Left renal pelvis (tissue), 4 donors: ENCODE data around the gene TMCC2. TPM values are rescaled to one million over a fixed set of nuclear protein-coding genes. Genes with fewer than 3 reads are reported as not detected.

ENCODE experiments used
- DNase-seq, 4 donors: peaks; one replicate each; pipeline ENCODE4 v3.0.0-alpha.2; 2013; ENCODE audit warnings: low read depth in 4 of 4, low spot score in 3 of 4
- polyA plus RNA-seq, 4 donors: library from polyadenylated mRNA; unstranded; fragments of 120-200 nt; gene quantifications; one replicate each; pipeline ENCODE4 v1.2.1, GENCODE V29; 2013; ENCODE audit not compliant: insufficient read length in 4 of 4

The TMCC2 gene
- polyA plus RNA-seq, 4 donors: 6.3 to 18.4 (median 7.3) TPM

GRCh38 chr1:205298191-205298994, 70.6 kb downstream of the TMCC2 start:
- peak in 3 of 4 donors; percentile 66 to 84 (median 80) for DNase-seq

- DNase-seq: no peak
These were observed 72.4 kb downstream of the TMCC2 start for GRCh38 chr1:205300149-205300548.

GRCh38 chr1:205301205-205301821, 73.6 kb downstream of the TMCC2 start:
- DNase-seq: peak; percentile 80 to 86 (median 84)

- no peak for DNase-seq
These were observed 74.3 kb downstream of the TMCC2 start for GRCh38 chr1:205301842-205302588.

GRCh38 chr1:205303247-205303888, 75.6 kb downstream of the TMCC2 start:
- no peak for DNase-seq

GRCh38 chr1:205304046-205304694, 76.4 kb downstream of the TMCC2 start:
- no peak for DNase-seq

- DNase-seq: no peak
These were observed 76.9 kb downstream of the TMCC2 start for GRCh38 chr1:205304695-205305070.

GRCh38 chr1:205306929-205307566, 79.3 kb downstream of the TMCC2 start:
- no peak for DNase-seq

GRCh38 chr1:205309741-205310140, 82.0 kb downstream of the TMCC2 start:
- DNase-seq: no peak

GRCh38 chr1:205310976-205311704, 83.4 kb downstream of the TMCC2 start:
- DNase-seq: no peak

GRCh38 chr1:205312866-205313562, 85.3 kb downstream of the TMCC2 start:
- DNase-seq: no peak

- peak in 1 of 4 donors; percentile 42 for DNase-seq
These were observed 86.0 kb downstream of the TMCC2 start for GRCh38 chr1:205313563-205314308.

GRCh38 chr1:205315008-205315618, 87.4 kb downstream of the TMCC2 start:
- DNase-seq: no peak

GRCh38 chr1:205316161-205316566, 88.4 kb downstream of the TMCC2 start:
- no peak for DNase-seq

- peak in 3 of 4 donors; percentile 48 to 60 (median 51) for DNase-seq
These were observed 89.7 kb downstream of the TMCC2 start for GRCh38 chr1:205317311-205317917.

GRCh38 chr1:205318231-205318991, 90.7 kb downstream of the TMCC2 start:
- DNase-seq: no peak
